SU-DHL-6 (cell line): ENCODE measurements around the gene BCAS3.

ENCODE experiments used
- H2AFZ ChIP-seq: fragments of 200-600 bp; sonication (generic); 2 replicates; pipeline ENCODE4 v1.6.1; 2014; ENCODE audit warnings: low read depth, mild to moderate bottlenecking, moderate library complexity, mixed read lengths, antibody characterized with exemption, low read length; ENCODE audit not compliant: severe bottlenecking
- H3F3A ChIP-seq: fragments of 200-600 bp; shearing (Covaris generic); 2 replicates; pipeline ENCODE4 v1.6.0; 2016; ENCODE audit warnings: antibody characterized with exemption, mild to moderate bottlenecking; ENCODE audit not compliant: insufficient read depth
- H3K27ac ChIP-seq: fragments of 200-600 bp; sonication (generic); 2 replicates; pipeline ENCODE4 v1.5.1; 2016; ENCODE audit warnings: low read depth, mild to moderate bottlenecking, low read length, moderate library complexity, mixed read lengths
- H3K27me3 ChIP-seq: fragments of 200-600 bp; sonication (generic), shearing (Covaris generic); 2 replicates; pipeline ENCODE4 v1.6.0; 2014; ENCODE audit warnings: mild to moderate bottlenecking, low read length
- H3K36me3 ChIP-seq: fragments of 200-600 bp; sonication (generic); 2 replicates; pipeline ENCODE4 v1.6.1; 2014; ENCODE audit warnings: mild to moderate bottlenecking, low read length, mixed read lengths
- H3K4me2 ChIP-seq: fragments of 300-600, 200-600 bp; shearing (Covaris generic), sonication (generic); 2 replicates; pipeline ENCODE4 v1.6.0; 2014; ENCODE audit warnings: low read length, low read depth, mild to moderate bottlenecking; ENCODE audit not compliant: poor library complexity, severe bottlenecking
- H3K4me3 ChIP-seq: fragments of 200-600 bp; sonication (generic); 2 replicates; pipeline ENCODE4 v1.5.1; 2014; ENCODE audit warnings: antibody characterized with exemption, low read length, mild to moderate bottlenecking, mixed read lengths; ENCODE audit not compliant: insufficient read depth, poor library complexity, severe bottlenecking
- H3K79me2 ChIP-seq: fragments of 200-600 bp; sonication (generic); 2 replicates; pipeline ENCODE4 v1.6.1; 2014; ENCODE audit warnings: mild to moderate bottlenecking, low read length, moderate library complexity; ENCODE audit not compliant: insufficient read depth
- H3K9ac ChIP-seq: fragments of 200-600 bp; sonication (generic); 2 replicates; pipeline ENCODE4 v1.7.0; 2014; ENCODE audit warnings: mild to moderate bottlenecking, low read length
- H3K9me2 ChIP-seq: fragments of 200-600 bp; sonication (generic); replicated peaks from 2 replicates; pipeline ENCODE4 v1.6.1; 2014; ENCODE audit warnings: low read length; ENCODE audit not compliant: insufficient read depth
- H3K9me3 ChIP-seq: fragments of 200-600 bp; sonication (generic); 2 replicates; pipeline ENCODE4 v1.6.1; 2014; ENCODE audit warnings: low read length, mixed read lengths; ENCODE audit not compliant: insufficient read depth
- H4K20me1 ChIP-seq: fragments of 200-600 bp; sonication (generic); 2 replicates; pipeline ENCODE4 v1.6.1; 2014; ENCODE audit warnings: low read depth, mild to moderate bottlenecking, antibody characterized with exemption, low read length, moderate library complexity, mixed read lengths
- CTCF ChIP-seq: fragments of 200-600 bp; sonication (generic); IDR thresholded peaks from one replicate; pipeline ENCODE4 v1.5.1; 2017; ENCODE audit warnings: antibody characterized with exemption, mild to moderate bottlenecking, low read length, moderate library complexity; ENCODE audit not compliant: insufficient read depth, poor library complexity, severe bottlenecking
- EZH2phosphoT487 ChIP-seq: fragments of 200-600 bp; sonication (generic), shearing (Covaris generic); conservative IDR thresholded peaks from 2 replicates; pipeline ENCODE4 v1.6.1; 2018; ENCODE audit warnings: mild to moderate bottlenecking, antibody characterized with exemption, low read length, moderate library complexity, mixed read lengths

BCAS3 gene

DNA sequence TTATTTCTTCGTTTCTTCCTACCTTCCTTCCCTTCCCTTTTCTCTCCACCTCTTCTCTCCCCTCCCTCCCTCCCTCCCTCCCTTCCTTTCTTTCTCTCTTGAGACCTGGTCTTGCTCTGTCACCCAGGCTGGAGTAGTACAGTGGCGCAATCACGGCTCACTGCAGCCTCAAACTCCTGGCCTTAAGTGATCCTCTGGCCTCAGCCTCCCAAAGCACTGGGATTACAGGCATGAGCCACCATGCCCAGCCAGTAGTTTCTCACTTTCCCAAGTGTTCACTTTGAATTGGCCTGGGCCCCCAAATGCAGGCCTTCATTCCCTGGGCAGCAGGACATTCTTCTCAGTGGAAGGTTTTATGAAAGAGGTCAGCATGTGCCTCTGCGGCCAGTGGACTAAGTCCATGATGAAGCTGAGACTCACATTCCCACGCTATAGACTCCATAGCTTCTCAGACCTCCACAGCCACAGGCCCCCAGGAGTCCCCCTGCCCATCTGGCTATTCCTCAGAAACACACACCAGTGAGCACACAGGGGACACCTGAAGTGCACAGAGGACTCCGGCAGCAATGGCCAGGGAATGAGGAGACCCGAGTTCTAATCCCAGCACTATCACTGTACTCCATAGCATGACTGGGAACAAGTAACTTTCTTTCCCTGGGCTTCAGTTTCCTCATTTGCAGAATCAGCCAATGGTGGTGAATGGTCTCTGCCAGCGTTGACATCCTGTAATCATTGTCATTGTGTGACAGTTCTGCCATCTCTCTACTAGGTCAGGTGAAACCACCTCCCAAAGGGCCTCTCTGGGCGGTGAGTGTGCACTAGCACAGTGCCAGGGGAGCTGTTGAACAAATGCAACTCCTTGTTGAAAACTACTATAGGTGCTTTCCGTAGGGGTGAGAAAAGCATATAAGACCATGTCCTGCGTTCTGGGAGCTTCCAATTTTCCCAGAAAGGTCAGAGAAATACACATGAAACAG is 652.8 kb downstream of the BCAS3 start:
- H3K9me3 ChIP-seq = no peaks in the 10 kb centered on the region
- no peak overlapping the region for H3K27ac ChIP-seq
- no peak overlapping the region for H3K4me3 ChIP-seq
- TF ChIP-seq CTCF (no peak), EZH2phosphoT487 (no peak)
- no peaks in the 10 kb centered on the region for H3K36me3 ChIP-seq
- no peaks in the 10 kb centered on the region for H3K27me3 ChIP-seq
- H3F3A ChIP-seq = no peaks in the 10 kb centered on the region
- H2AFZ ChIP-seq = no peak overlapping the region
- H3K4me2 ChIP-seq = no peak overlapping the region
- no peaks in the 10 kb centered on the region for H4K20me1 ChIP-seq
- no peaks in the 10 kb centered on the region for H3K79me2 ChIP-seq
- no peaks in the 10 kb centered on the region for H3K9me2 ChIP-seq
- H3K9ac ChIP-seq = no peak overlapping the region

GRCh38 chr17:61331178-61331577 is 653.5 kb downstream of the BCAS3 start:
- H3K27ac ChIP-seq = no peak overlapping the region
- H4K20me1 ChIP-seq = no peaks in the 10 kb centered on the region
- no peaks in the 10 kb centered on the region for H3F3A ChIP-seq
- H3K27me3 ChIP-seq = no peaks in the 10 kb centered on the region
- no peak overlapping the region for H2AFZ ChIP-seq
- H3K9me2 ChIP-seq = no peaks in the 10 kb centered on the region
- H3K9ac ChIP-seq = no peak overlapping the region
- H3K79me2 ChIP-seq = no peaks in the 10 kb centered on the region
- H3K4me2 ChIP-seq = no peak overlapping the region
- no peaks in the 10 kb centered on the region for H3K9me3 ChIP-seq
- H3K36me3 ChIP-seq = no peaks in the 10 kb centered on the region
- TF ChIP-seq EZH2phosphoT487 (no peak), CTCF (no peak)
- no peak overlapping the region for H3K4me3 ChIP-seq

GRCh38 chr17:61331886-61332285 is 654.2 kb downstream of the BCAS3 start:
- Histone ChIP-seq H3K9me3 (no peaks in the 10 kb centered on the region), H2AFZ (no peak overlapping the region), H3F3A (no peaks in the 10 kb centered on the region), H3K27ac (no peak overlapping the region), H3K27me3 (no peaks in the 10 kb centered on the region), H3K4me3 (no peak overlapping the region), H4K20me1 (no peaks in the 10 kb centered on the region), H3K9ac (no peak overlapping the region), H3K36me3 (no peaks in the 10 kb centered on the region), H3K4me2 (no peak overlapping the region), H3K79me2 (no peaks in the 10 kb centered on the region), H3K9me2 (no peaks in the 10 kb centered on the region)
- TF ChIP-seq EZH2phosphoT487 (no peak), CTCF (no peak)
